Measurements from ENCODE around the gene SLC6A1.

The SLC6A1 gene

DNA sequence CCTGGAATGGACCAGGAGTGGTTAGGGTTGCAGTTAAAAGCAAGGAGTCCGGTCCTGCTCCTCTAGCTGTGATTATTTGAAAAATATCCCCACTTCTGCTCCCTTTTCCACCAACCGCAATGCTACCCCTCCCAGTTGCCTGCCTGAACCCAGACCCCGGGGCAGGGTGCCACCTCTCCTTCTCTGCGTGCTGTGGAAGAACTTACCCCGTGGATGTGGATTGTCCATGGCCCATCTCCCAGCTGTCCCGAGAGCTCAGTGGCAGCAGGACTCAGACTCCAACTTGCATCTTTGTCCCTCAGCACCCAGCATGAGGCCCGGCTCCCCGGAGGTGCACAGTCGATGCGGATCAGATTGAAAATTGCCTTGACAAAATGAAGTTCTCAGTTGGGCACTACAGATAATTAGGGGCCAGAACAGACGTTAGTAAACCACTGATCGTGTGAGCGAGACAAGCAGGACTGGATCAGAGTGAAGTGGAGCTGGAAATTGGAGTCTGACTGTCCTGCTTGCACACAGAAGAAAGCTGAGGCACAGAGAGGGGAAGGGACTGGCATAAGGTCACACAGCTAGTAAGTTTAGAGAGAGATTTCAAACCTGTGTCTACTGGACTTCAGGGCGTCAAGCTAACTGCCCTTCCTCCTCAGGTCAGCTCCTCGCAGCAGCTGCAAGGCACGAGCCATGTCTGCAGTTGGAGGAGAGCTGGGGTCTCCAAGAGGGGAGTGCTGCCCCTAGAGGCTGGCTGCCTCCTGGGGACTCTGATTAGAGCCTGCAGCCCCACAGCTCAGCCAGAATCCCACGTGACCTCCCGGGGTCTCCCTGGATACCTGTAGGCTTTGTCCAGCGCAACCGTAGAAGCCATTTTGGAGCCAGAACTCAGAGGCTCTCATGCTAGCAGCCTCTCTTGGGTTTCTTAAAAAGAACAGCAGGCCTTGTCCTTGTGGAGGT is 14.7 kb downstream of the SLC6A1 start:
- no peak for DNase-seq

DNA sequence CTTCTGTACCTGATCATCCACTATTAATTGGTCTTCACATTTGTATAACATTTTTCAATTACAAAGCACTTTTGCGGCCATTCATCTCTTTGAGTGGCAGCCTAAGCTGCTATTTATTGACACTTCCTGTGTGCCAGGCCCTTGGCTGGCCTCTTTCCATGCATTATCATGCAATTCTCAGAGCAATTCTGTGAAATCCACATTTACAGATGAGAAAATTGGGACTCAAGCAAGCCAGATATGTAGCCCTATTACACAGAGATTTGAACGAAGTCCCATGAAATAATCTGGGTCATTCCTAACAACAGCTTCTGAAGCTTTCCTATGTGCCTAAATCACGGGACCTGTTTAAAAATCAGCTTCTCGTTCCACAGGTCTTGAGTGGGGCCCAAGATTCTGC is 17.4 kb downstream of the SLC6A1 start:
- TF ChIP-seq, protein P1, sequence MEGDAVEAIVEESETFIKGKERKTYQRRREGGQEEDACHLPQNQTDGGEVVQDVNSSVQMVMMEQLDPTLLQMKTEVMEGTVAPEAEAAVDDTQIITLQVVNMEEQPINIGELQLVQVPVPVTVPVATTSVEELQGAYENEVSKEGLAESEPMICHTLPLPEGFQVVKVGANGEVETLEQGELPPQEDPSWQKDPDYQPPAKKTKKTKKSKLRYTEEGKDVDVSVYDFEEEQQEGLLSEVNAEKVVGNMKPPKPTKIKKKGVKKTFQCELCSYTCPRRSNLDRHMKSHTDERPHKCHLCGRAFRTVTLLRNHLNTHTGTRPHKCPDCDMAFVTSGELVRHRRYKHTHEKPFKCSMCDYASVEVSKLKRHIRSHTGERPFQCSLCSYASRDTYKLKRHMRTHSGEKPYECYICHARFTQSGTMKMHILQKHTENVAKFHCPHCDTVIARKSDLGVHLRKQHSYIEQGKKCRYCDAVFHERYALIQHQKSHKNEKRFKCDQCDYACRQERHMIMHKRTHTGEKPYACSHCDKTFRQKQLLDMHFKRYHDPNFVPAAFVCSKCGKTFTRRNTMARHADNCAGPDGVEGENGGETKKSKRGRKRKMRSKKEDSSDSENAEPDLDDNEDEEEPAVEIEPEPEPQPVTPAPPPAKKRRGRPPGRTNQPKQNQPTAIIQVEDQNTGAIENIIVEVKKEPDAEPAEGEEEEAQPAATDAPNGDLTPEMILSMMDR (IDR thresholded peaks at IDR 0.05; ENCODE audit: low read depth, low read length, missing control alignments) = no peak
- no peak overlapping the region for H3K27ac ChIP-seq
- no peak overlapping the region for H3K4me3 ChIP-seq (ENCODE audit: low read depth, low read length)
- H3K27me3 ChIP-seq (replicated peaks) = peaks cover 15% of the 10 kb centered on the region
- no peaks in the 10 kb centered on the region for H3K36me3 ChIP-seq (replicated peaks)
- DNase-seq = no peak
- in situ Hi-C loops (cut with HindIII; ENCODE audit: low pct_ligation_motif_present, low sequenced_read_pairs) = no loop called here

More for the DNA sequence above, 14.7 kb downstream of the SLC6A1 start:
- no peak overlapping the region for H3K27ac ChIP-seq
- TF ChIP-seq, protein P1 (IDR thresholded peaks at IDR 0.05; ENCODE audit: low read depth, low read length, missing control alignments) = no peak
- no peak overlapping the region for H3K4me3 ChIP-seq (ENCODE audit: low read depth, low read length)
- no peaks in the 10 kb centered on the region for H3K36me3 ChIP-seq (replicated peaks)
- in situ Hi-C loops (cut with HindIII; ENCODE audit: low pct_ligation_motif_present, low sequenced_read_pairs) = no loop called here
- peaks cover 34% of the 10 kb centered on the region for H3K27me3 ChIP-seq (replicated peaks)

DNA sequence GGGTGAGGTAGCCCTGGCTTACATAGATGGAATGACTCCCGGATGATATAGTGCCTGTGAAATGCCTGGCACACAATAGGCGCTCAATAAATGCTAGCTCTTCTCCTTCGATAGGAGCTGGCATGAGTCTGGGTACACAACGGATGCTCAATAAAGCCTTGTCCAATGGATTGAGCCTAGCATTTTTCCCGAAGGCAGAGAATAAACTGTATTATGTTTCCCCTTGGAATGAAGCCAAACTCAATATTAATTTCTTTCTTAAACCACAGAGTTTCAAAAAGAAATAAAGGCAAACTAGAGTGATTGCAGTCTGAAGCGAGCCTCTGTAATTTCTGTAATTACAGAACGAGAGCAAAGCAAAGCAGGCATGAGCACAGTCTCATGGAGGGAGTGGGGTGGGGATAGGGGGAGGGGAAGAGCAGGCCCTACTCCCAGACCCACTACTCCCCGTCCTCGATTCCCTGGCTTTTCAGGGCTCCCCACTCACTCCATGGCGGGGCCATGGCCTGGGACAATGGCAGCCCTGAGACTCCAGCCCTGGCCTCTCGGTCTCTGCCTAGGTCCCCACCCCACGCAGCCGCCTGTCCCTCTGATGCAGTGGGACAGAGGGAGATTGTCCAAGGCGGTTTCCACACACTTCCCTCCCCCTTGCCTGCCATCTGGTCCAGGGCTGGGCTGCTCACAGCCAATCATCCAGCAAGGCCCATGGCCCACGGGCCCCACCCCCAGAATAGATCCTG is 18.0 kb downstream of the SLC6A1 start:
- Histone ChIP-seq H3K4me3 (ENCODE audit: low read depth, low read length) (no peak overlapping the region), H3K27me3 (replicated peaks) (peaks cover 8% of the 10 kb centered on the region), H3K36me3 (replicated peaks) (no peaks in the 10 kb centered on the region), H3K27ac (no peak overlapping the region)
- TF ChIP-seq, protein P1 (IDR thresholded peaks at IDR 0.05; ENCODE audit: low read depth, low read length, missing control alignments) = no peak
- in situ Hi-C loops (cut with HindIII; ENCODE audit: low pct_ligation_motif_present, low sequenced_read_pairs) = no loop called here
- DNase-seq = no peak

DNA sequence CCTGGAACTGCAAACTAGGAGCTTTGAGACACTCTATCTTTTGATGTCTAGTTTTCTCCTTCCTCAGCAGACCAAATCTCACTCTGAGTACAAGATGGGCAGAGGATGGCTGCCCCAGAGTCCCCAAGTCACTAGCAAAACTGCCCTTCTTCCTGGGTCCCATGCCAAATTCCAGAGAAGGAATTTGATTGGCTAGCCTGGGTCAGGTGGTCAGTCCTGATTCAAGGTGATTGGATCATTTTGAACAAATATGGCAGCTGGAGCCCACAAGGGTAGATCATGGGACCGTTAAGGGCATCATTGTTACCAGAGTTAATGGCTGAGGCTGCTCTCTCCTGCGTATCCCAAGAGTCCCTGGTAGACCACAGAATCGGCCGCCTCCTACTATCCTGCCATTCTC is 21.7 kb downstream of the SLC6A1 start:
- no peak overlapping the region for H3K27ac ChIP-seq
- TF ChIP-seq, protein P1 (IDR thresholded peaks at IDR 0.05; ENCODE audit: low read depth, low read length, missing control alignments) = no peak
- in situ Hi-C loops (cut with HindIII; ENCODE audit: low pct_ligation_motif_present, low sequenced_read_pairs) = no loop called here
- DNase-seq = no peak
- H3K4me3 ChIP-seq (ENCODE audit: low read depth, low read length) = no peak overlapping the region
- H3K27me3 ChIP-seq (replicated peaks) = no peaks in the 10 kb centered on the region
- no peaks in the 10 kb centered on the region for H3K36me3 ChIP-seq (replicated peaks)

DNA sequence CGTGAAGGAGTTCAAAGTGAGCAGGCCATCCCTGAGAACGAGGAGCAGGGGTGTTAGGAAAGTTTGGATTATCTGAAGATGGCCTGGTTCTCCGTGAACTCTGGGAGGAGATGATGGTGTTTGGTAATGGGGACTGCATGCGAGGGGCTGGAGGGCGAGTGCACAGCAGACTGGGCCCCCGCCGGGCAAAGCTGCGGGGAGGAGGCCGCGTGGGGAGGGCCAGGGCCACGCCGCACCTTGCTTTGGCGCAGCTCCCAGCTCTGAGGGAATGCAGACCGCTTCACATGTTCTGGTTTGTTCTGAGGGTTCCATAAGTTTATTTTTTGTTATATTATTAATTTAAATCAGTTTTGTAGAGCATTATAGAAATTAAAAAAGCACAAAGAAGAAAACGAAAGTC is 22.2 kb downstream of the SLC6A1 start:
- TF ChIP-seq, protein P1 (IDR thresholded peaks at IDR 0.05; ENCODE audit: low read depth, low read length, missing control alignments) = no peak
- Histone ChIP-seq H3K27ac (no peak overlapping the region), H3K36me3 (replicated peaks) (no peaks in the 10 kb centered on the region), H3K4me3 (ENCODE audit: low read depth, low read length) (no peak overlapping the region), H3K27me3 (replicated peaks) (no peaks in the 10 kb centered on the region)
- DNase-seq = no peak
- in situ Hi-C loops (cut with HindIII; ENCODE audit: low pct_ligation_motif_present, low sequenced_read_pairs) = no loop called here
